ENCODE data around the gene ACSL6.
A peak's percentile ranks its signal among the peaks of the same experiment; 100 is the strongest.

The ACSL6 gene

DNA sequence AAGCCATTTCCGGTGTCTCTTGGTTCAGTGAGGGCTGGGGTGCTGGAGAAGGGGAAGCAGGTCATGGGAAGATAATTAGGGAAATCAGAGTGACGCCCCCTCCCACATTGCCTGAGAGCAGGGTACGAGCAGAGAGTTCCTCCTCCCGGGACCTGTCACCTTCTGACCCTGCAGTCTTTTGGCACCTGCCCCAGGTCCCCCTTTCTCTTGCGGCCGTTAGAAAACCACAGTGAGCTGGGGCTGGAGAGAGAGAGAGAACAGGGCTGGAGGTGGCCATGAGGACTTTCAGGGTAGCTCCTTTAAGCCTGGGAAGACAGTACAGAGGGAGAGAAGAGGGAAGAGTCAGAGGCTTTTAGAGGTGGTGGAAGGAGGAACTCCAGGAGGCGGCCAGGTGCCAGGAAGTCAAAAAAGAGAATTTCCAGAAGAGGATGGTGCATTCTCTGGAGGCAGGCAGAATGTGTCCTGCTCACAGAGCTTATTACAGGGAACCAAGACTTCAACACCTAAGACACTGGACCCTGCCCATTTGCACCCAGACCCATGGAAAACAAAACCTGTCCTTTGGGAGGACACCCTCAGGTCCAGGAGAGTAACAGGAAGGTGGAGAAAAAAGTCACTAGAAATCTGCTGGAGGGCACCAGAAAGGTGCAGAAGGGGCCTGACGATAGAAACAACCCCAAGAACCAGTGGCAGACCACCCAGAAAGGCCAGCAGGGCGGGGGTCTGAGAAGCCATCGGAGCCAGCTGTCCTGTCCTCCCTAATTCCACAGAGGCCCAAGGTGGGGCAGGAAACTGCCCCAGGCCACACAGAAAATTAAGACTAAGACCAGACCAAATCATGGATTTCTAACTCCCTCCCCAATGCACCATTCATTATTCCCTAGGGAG, 6.5 kb upstream of the ACSL6 start:
- Histone ChIP-seq H4K20me1 (no peaks in the 10 kb centered on the region), H3K9me3 (no peaks in the 10 kb centered on the region), H3K4me1 (0 out of 2 replicates have a peak, but pooled peaks cover 4% of the 10 kb centered on the region), H3K36me3 (no peaks in the 10 kb centered on the region), H3K27ac (no peak overlapping the region), H3K27me3 (peaks cover 3% of the 10 kb centered on the region; the same call in 1 of the 2 replicates), H3K4me3 (no peak overlapping the region), H3K4me2 (no peak overlapping the region), H3K9ac (no peak overlapping the region)
- no peak for TF ChIP-seq Cebpa-rat (IDR thresholded peaks at IDR 0.05)

DNA sequence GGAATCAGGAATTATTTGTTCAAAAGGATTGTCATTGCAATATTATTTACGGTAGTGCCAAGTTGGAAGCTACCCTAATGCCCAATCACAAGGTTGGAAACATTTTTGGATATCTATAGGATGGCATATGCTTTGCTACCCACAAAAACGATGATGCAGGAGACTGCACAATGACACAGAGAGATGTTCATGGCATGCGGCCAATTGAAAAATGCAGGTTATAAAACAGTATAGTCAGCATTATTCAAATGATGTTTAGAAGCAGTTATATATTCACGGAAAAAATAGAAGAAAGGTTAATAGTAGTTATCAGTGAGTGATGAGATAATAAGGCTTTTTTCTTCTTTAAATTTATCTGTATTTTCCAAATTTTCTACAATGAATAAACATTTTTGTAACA, 5.9 kb upstream of the ACSL6 start:
- Histone ChIP-seq H3K9me3 (no peaks in the 10 kb centered on the region), H3K27ac (no peak overlapping the region), H3K4me1 (0 out of 2 replicates have a peak, but pooled peaks cover 4% of the 10 kb centered on the region), H3K36me3 (no peaks in the 10 kb centered on the region), H4K20me1 (no peaks in the 10 kb centered on the region), H3K4me3 (no peak overlapping the region), H3K4me2 (no peak overlapping the region), H3K9ac (no peak overlapping the region), H3K27me3 (peaks cover 10% of the 10 kb centered on the region)
- no peak for TF ChIP-seq Cebpa-rat (IDR thresholded peaks at IDR 0.05)

DNA sequence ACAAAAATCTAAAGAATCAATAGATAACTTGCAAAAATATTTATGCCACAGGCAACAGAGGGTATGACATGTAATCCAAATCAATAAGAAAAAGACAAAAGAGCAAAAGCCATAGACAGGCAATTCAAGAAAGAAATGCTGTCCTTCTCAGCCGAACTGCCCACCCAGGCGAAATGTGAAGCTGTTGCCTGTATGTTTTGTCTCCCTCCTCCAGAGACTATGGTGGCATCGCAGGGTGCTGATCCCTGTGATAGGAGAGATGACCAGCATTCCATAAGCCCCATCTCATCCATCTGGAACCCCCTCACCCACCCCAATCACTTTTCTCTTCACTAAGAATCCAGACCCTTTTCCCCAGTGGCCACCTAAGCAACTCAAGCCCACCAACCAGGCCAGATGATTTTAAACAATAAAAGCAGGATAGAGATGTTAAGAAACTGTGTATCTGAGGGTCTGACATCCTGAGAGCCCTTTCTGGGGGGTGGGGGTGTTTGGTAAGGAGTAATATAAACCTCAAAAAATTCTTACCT, 5.3 kb upstream of the ACSL6 start:
- H3K36me3 ChIP-seq: no peaks in the 10 kb centered on the region
- no peaks in the 10 kb centered on the region for H4K20me1 ChIP-seq
- no peaks in the 10 kb centered on the region for H3K9me3 ChIP-seq
- H3K9ac ChIP-seq: no peak overlapping the region
- no peak overlapping the region for H3K27ac ChIP-seq
- H3K4me2 ChIP-seq: no peak overlapping the region
- H3K27me3 ChIP-seq: peaks cover 15% of the 10 kb centered on the region
- no peak for TF ChIP-seq Cebpa-rat (IDR thresholded peaks at IDR 0.05)
- peaks cover 8% of the 10 kb centered on the region for H3K4me1 ChIP-seq
- no peak overlapping the region for H3K4me3 ChIP-seq

DNA sequence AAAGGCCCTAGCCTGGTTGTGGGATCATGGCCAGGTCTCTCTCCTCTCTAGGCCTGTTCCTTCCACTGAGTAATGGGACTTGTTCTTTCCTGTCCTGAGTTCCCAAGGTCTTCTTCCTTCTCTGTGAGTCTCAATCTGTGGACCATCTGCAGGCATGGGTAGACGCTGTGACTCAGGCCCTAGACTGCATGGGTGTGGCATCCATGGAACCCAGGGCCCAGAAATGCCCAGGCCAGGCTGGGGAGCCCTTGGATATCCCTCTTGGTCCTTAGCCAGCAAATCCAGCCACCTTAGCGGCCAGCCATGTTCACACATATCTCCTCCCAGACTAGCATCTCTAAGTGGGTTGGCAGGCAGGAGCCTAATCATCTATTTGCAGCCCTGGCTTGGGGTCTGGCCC, 2.3 kb upstream of the ACSL6 start:
- TF ChIP-seq Cebpa-rat (IDR thresholded peaks at IDR 0.05): no peak
- Histone ChIP-seq H3K27me3 (peaks cover 46% of the 10 kb centered on the region), H3K4me1 (peaks cover 18% of the 10 kb centered on the region), H4K20me1 (peaks cover 11% of the 10 kb centered on the region; the same call in 1 of the 2 replicates), H3K36me3 (no peaks in the 10 kb centered on the region), H3K4me2 (no peak overlapping the region), H3K9me3 (no peaks in the 10 kb centered on the region), H3K4me3 (no peak overlapping the region), H3K9ac (no peak overlapping the region), H3K27ac (no peak overlapping the region)

DNA sequence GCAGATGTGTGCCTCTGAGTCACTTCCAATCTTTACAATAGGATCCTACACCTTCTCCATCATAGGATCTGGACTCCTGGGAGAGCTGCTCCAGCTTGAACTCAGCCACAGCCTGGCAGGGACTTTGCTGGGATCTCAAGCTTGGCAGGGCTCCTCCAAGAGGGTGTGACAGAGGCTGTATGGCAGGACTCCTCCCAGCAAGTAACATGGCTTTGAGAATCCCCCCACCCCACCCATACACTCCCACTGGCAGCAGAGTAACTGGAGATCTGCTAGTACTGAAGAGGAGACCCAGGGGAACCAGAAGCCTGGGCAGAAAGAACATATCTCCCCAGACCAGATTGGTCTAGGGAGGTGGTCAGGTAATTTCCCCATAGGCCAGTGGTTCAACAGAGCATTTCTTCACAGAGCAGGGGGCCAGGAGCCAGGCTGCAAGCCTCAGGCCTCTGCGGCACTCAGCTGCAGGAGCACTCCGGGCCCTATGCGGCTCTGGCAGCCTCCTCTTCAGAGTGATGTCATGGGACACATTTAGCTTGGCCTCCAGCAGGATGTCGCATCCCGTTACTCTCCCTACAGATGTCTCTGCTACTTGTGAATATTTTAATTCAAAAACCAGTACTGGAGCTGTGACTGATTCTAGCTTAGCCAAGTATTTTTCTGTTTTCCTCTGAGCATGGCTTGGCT, 1.7 kb upstream of the ACSL6 start:
- Histone ChIP-seq H3K9ac (no peak overlapping the region), H3K4me1 (peaks cover 18% of the 10 kb centered on the region), H3K4me3 (no peak overlapping the region), H3K9me3 (no peaks in the 10 kb centered on the region), H3K4me2 (no peak overlapping the region), H3K27ac (no peak overlapping the region), H3K27me3 (peaks cover 48% of the 10 kb centered on the region), H3K36me3 (no peaks in the 10 kb centered on the region), H4K20me1 (peaks cover 14% of the 10 kb centered on the region; the same call in 1 of the 2 replicates)
- TF ChIP-seq Cebpa-rat (IDR thresholded peaks at IDR 0.05): no peak

DNA sequence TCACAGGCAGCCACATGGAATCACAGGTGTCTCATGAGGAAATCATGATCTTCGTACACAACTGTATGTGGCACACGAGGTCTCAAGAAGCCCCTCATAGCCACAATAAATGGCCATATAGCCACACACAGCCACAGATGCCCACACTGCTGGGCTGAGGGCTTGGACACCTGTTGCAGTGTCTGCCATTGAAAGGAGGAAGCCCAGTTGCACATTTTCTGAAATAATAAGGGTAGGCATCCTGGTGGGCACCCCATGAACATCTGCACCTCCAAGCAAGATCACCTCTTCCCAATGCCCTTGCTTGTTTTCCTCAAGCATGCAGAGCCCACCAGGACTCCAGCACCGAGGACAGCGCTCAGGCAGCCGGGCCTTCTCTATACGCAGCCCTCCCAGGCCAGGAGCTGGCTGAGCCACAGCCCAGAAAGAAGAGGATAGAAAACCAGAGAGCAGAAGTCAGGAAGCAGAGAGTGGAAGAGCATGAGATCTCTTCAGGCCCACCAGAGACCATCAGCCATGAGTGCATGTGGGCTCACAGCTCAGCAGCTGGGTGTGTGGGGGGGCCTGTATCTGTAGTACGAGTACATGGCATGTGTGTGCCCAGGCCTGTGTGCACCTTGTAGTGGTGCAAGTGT, 1.0 kb upstream of the ACSL6 start:
- H3K4me3 ChIP-seq: no peak overlapping the region
- peaks cover 16% of the 10 kb centered on the region; the same call in 1 of the 2 replicates for H4K20me1 ChIP-seq
- no peaks in the 10 kb centered on the region for H3K36me3 ChIP-seq
- H3K4me2 ChIP-seq: no peak overlapping the region
- peaks cover 16% of the 10 kb centered on the region for H3K4me1 ChIP-seq
- no peak for TF ChIP-seq Cebpa-rat (IDR thresholded peaks at IDR 0.05)
- no peaks in the 10 kb centered on the region for H3K9me3 ChIP-seq
- peaks cover 48% of the 10 kb centered on the region for H3K27me3 ChIP-seq
- H3K27ac ChIP-seq: no peak overlapping the region
- H3K9ac ChIP-seq: no peak overlapping the region

DNA sequence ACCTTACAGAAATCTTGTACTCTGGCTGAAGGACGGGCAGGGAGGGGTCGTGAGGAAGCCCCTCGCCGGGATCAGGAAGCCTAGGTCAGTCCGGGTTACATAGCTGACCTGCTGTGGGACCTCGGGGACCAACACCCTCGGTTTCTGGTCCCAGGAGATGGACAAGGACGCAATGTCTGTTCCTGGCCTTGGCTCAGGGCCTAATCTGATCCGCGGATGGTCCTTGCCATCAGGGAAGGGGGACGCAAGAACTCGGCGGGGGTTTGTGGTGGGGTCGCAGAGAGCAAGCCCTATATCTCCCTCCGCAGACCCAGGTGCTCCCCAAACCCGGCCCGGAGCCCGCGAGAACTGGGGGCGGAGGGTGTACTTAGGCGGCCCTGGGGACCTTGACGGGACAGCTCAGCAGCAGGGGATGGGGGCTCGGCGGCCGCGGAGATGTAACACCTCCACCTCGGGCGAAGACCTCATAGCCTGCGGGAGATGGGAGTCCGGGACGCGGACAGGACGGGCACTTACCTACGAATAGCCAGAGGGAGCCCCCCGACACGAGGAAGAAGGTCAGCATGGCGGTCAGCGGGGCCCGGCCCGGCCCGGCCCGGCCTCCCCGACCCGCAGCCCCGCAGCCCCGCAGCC, 353 bp downstream of the ACSL6 start:
- Histone ChIP-seq H3K27ac (no peak overlapping the region), H3K36me3 (no peaks in the 10 kb centered on the region), H3K27me3 (peaks cover 48% of the 10 kb centered on the region), H3K9ac (no peak overlapping the region), H4K20me1 (peaks cover 16% of the 10 kb centered on the region; the same call in 1 of the 2 replicates), H3K4me3 (peak overlapping the region; percentile 65), H3K4me1 (peaks cover 19% of the 10 kb centered on the region), H3K9me3 (no peaks in the 10 kb centered on the region), H3K4me2 (peak overlapping the region; percentile 94)
- TF ChIP-seq Cebpa-rat (IDR thresholded peaks at IDR 0.05): no peak

DNA sequence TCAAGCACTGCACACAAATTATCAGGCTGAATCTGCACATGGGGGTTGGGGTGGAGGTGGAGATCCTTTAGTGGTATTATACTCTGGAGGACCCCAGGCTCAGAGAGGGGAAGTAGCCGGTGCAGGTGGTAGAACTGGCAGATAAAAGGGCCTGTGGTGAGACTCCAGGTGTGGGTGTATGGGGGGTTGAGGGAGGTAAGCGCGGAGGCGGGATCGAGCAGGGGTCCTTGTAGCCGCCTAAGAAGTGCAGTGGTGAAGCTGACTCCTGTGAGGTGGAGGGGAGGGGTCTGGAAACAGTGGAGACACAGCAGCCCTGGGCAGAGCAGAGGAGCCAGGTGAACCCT, 841 bp downstream of the ACSL6 start:
- Histone ChIP-seq H3K9ac (no peak overlapping the region), H3K4me3 (no peak overlapping the region), H3K4me2 (peak overlapping the region; percentile 94; the same call in 1 of the 2 replicates), H3K4me1 (peaks cover 24% of the 10 kb centered on the region), H3K27me3 (peaks cover 48% of the 10 kb centered on the region), H3K36me3 (no peaks in the 10 kb centered on the region), H3K9me3 (no peaks in the 10 kb centered on the region), H3K27ac (no peak overlapping the region), H4K20me1 (peaks cover 16% of the 10 kb centered on the region; the same call in 1 of the 2 replicates)
- TF ChIP-seq Cebpa-rat (IDR thresholded peaks at IDR 0.05): no peak

DNA sequence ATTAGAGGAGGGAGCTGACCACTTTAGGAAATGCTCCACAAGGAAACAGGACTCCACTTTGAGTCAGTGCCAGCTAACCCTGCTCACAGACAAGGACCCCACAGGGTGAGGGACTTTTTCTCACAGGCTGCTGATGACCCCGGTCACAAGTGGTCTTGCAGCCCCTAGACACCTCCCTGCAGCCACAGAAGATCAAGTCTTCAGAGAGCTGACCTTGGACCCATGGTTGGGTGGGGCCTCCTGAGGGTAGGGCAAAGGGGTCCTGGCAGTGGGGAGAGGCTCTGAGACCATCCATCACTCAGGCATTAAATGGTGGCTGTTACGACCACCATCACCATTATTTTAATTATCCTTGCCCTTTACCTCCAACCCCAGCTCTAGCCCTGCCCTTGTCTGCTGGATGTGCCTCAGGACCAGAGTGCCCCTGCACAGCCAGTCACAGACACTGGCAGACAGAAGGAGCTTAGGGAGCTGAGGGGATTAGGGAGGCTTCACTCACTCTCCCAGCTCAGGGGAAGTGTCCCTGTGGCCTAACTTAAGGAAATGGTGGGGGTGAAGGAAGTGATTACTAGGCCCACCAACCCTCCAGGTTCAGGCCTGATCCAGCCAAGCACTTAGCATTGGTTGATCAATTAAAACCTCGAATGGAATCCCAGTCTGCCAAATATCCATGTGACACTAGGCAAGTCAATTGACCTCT, 1.6 kb downstream of the ACSL6 start:
- no peak overlapping the region for H3K27ac ChIP-seq
- no peak for TF ChIP-seq Cebpa-rat (IDR thresholded peaks at IDR 0.05)
- H3K9ac ChIP-seq: no peak overlapping the region
- no peak overlapping the region for H3K4me2 ChIP-seq
- no peaks in the 10 kb centered on the region for H3K9me3 ChIP-seq
- no peak overlapping the region for H3K4me3 ChIP-seq
- peaks cover 48% of the 10 kb centered on the region for H3K27me3 ChIP-seq
- H3K4me1 ChIP-seq: peaks cover 29% of the 10 kb centered on the region
- no peaks in the 10 kb centered on the region for H3K36me3 ChIP-seq
- H4K20me1 ChIP-seq: peaks cover 16% of the 10 kb centered on the region; the same call in 1 of the 2 replicates

Data from BLaER1 (cell line).